BJ (cell line): ENCODE data around the gene ZSWIM4. TPM values are rescaled to one million over a fixed set of nuclear protein-coding genes. Genes with fewer than 3 reads are reported as not detected.
A peak's percentile ranks its signal among the peaks of the same experiment; 100 is the strongest.

Experiments
- CTCF ChIA-PET: fragments of 350-600 bp; formaldehyde crosslinking; extraction: SDS; loops from one replicate; lab custom pipeline; 2021; ENCODE audit warnings: antibody characterized with exemption, inconsistent platforms; lab: Yijun Ruan, JAX
- POLR2A ChIA-PET: fragments of 300-600 bp; sonication (Branson Sonifier 250); formaldehyde crosslinking; extraction: SDS; loops from one replicate; lab custom pipeline; 2021; ENCODE audit warnings: antibody characterized with exemption; lab: Charles Lee
- DNase-seq: peaks from one replicate; pipeline ENCODE4 v3.0.0-alpha.2; 2011; ENCODE audit warnings: low read depth
- H3K27me3 ChIP-seq: 2 replicates; pipeline ENCODE4 v1.6.0; 2011; ENCODE audit warnings: low read length; ENCODE audit not compliant: control insufficient read depth, insufficient read depth
- H3K36me3 ChIP-seq: 2 replicates; pipeline ENCODE4 v1.5.1; 2011; ENCODE audit warnings: low read length; ENCODE audit not compliant: control insufficient read depth, insufficient read depth
- H3K4me3 ChIP-seq: 2 replicates; pipeline ENCODE4 v1.5.1; 2011; ENCODE audit warnings: low read depth, mild to moderate bottlenecking, control low read depth, low read length
- polyA plus RNA-seq: library from polyadenylated mRNA; depleted of rRNA; stranded (reverse); fragments of >200 nt; gene quantifications from 2 replicates; pipeline ENCODE4 v1.2.3, GENCODE V29; 2011
- TF ChIP-seq, protein P1 (sequence below): IDR thresholded peaks from 2 replicates; pipeline ENCODE4 v1.5.1; 2011; ENCODE audit warnings: low read depth, mild to moderate bottlenecking, control low read depth, inconsistent platforms, low read length, moderate library complexity; ENCODE audit not compliant: insufficient read depth

ZSWIM4 gene
- polyA plus RNA-seq, 1 experiment, result 5.7 TPM

DNA sequence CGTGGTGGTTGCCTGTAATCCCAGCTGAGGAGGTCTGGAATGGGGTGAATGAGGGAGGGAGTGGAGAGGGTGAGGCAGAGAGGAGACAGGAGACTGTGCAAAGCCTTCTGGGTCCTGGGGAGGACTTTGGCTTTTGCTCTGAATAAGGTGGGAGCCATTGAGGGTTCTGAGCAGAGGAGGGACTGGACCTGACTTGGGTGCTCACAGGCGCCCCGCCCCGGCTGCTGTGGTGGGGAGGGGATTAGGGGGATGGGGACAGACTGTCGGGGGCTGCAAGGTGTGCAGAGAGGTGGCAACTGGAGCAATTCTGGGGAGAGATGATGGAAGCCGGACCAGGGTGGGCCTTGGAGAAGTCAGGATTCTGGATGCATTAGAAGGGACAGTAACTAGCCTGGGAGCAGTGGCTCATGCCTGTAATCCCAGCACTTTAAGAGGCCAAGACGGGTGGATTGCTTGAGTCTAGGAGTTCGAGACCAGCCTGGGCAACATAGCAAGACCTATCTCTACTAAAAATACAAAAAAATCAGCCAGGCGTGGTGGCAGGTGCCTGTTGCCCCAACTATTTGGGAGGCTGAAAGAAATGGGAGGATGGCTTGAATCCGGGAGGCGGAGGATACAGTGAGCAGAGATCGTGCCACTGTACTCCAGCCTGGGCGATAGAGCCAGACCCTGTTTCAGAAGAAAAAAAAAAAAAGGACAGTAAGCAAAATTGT lies 65.6 kb downstream of the ZSWIM4 start:
- DNase-seq, result no peak
- no peak overlapping the region for H3K4me3 ChIP-seq
- H3K27me3 ChIP-seq, result no peaks in the 10 kb centered on the region
- ChIA-PET POLR2A (interaction anchor here (0.6 to 0.7 kb wide), 2 partner anchors 27 to 520 kb away, joined by 3 to 4 read pairs; no protein-coding TSS in a partner anchor), CTCF (interaction anchor here (0.5 to 4.3 kb wide), 10 partner anchors 8 to 834 kb away, joined by 3 to 64 read pairs (median 6); no protein-coding TSS in a partner anchor)
- TF ChIP-seq, protein P1, sequence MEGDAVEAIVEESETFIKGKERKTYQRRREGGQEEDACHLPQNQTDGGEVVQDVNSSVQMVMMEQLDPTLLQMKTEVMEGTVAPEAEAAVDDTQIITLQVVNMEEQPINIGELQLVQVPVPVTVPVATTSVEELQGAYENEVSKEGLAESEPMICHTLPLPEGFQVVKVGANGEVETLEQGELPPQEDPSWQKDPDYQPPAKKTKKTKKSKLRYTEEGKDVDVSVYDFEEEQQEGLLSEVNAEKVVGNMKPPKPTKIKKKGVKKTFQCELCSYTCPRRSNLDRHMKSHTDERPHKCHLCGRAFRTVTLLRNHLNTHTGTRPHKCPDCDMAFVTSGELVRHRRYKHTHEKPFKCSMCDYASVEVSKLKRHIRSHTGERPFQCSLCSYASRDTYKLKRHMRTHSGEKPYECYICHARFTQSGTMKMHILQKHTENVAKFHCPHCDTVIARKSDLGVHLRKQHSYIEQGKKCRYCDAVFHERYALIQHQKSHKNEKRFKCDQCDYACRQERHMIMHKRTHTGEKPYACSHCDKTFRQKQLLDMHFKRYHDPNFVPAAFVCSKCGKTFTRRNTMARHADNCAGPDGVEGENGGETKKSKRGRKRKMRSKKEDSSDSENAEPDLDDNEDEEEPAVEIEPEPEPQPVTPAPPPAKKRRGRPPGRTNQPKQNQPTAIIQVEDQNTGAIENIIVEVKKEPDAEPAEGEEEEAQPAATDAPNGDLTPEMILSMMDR, result no peak
- no peaks in the 10 kb centered on the region for H3K36me3 ChIP-seq

DNA sequence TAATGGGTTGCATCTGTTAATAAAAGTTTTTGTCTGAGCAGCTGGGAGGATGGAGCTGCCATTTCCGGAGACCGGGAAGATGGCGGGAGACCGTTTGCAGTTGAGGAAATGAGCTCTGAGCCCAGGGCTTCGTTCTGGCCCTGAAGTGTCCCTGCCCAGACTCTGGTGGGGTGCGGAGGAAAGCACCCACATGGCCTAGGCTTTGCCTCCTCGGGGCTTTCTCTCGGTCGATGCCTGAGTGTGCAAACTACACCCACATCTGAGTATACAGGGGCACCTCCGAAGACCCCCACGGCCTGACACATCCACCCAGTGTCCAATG lies 66.1 kb downstream of the ZSWIM4 start:
- ChIA-PET CTCF (interaction anchor here (0.5 to 4.3 kb wide), 11 partner anchors 9 to 833 kb away, joined by 3 to 64 read pairs (median 5); no protein-coding TSS in a partner anchor), POLR2A (interaction anchor here (0.6 to 1.4 kb wide), 3 partner anchors 27 to 519 kb away, joined by 3 to 4 read pairs (median 3); no protein-coding TSS in a partner anchor)
- peak overlapping the region; percentile 42 for H3K4me3 ChIP-seq
- DNase-seq, result no peak
- H3K27me3 ChIP-seq, result no peaks in the 10 kb centered on the region
- no peaks in the 10 kb centered on the region for H3K36me3 ChIP-seq
- TF ChIP-seq, protein P1, result no peak

DNA sequence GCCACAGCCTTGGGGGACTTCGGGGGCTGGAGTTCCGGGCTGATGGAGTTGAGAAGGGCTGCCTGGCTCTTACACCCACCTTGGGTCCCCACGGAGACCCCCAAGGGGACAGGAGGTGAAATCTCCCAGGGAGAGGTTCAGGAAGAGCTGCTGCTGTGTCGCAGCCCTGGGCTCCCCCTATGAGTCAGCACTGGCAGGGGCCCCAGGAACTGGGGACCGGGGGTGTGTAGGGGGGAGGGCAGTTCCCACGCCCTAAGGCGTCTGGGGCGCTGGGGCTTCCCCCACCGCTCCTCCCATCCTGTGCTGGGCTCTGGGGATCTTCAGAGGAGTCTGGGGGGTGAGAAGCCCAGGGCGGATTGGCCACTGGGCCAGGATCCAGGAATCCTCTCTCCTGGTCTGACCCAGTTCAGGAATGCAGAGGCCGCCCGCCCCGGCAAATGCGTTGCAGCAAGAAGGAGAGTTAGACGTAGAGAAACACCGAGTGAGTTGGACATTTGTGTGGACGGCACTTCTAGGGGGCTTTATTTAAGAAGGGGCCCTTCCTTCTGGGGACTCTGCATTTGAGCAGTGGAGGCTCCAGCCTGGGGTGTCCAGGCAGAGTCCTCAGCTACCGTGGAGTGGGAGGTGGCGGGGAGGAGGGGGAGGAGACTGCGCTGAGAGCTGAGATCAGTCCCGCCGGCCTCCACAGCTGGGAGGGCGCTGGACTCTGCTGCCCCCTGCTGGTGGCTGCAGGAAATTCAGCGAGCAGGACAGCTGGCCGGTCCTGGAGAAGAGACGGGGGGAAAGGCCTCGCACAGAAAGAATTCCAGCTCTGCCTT lies 66.7 kb downstream of the ZSWIM4 start:
- Histone ChIP-seq H3K27me3 (no peaks in the 10 kb centered on the region), H3K4me3 (peak overlapping the region; percentile 42), H3K36me3 (no peaks in the 10 kb centered on the region)
- CTCF ChIA-PET, result interaction anchor here (0.5 to 4.3 kb wide), 32 partner anchors 9 to 833 kb away, joined by 3 to 64 read pairs (median 4); partner anchors contain the start of gene ZSWIM4
- TF ChIP-seq, protein P1, result peak; percentile 94
- POLR2A ChIA-PET, result interaction anchor here (0.6 to 1.4 kb wide), 8 partner anchors 18 to 518 kb away, joined by 3 to 12 read pairs (median 4); no protein-coding TSS in a partner anchor
- DNase-seq, result peak; percentile 80

DNA sequence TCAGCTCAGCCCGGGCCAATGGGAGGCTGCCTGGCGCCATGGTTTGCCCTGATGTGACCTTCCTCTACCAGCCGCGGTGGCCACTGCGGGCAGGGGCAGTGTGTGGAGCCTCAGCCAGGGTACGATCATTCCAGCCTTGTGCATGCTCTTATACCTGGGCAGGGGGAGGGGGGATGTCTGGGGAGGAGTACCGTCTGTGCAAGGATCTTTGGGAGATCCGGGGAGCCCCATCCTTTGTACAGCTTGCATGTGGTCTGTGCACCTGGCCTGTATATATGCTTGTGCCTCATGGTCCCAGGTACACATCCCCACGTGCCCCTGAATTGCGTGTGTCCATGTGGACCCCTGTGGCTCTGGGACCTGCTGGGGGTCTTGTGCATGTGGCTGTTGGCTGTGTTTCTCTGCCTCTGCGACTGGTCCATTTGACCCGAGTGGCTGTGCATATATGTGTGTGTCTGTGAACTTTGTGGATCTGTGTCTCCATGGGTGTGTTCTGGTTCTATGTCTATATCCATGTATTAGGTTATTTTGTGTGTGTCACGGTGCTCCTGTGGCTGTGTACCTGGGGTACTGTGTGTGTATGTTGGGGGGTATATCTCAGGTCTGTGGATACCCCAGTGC lies 68.9 kb downstream of the ZSWIM4 start:
- Histone ChIP-seq H3K27me3 (no peaks in the 10 kb centered on the region), H3K4me3 (no peak overlapping the region), H3K36me3 (no peaks in the 10 kb centered on the region)
- POLR2A ChIA-PET, result no interaction called here
- CTCF ChIA-PET, result interaction anchor here (0.6 to 4.3 kb wide), 9 partner anchors 16 to 266 kb away, joined by 3 to 64 read pairs (median 7); no protein-coding TSS in a partner anchor
- TF ChIP-seq, protein P1, result no peak
- DNase-seq, result no peak
